GM12865 (cell line): ENCODE results near the gene PRPSAP2.
"Not testable (repeated sequence)": the region's sequence is repeated elsewhere in the genome, so short reads cannot be mapped to it uniquely, and the experiment has no call there.

ENCODE experiments used
- DNase-seq: peaks from one replicate; pipeline ENCODE4 v3.0.0; 2010; ENCODE audit warnings: low read depth
- H3K4me3 ChIP-seq: 2 replicates; pipeline ENCODE4 v1.5.1; 2011; ENCODE audit warnings: mild to moderate bottlenecking, low read depth, low read length, control low read depth
- TF ChIP-seq, protein P1 (sequence below): IDR thresholded peaks from 2 replicates; pipeline ENCODE4 v1.5.1; 2011; ENCODE audit warnings: low read length, control low read depth, low read depth, inconsistent platforms; ENCODE audit not compliant: insufficient read depth; ENCODE audit errors: missing control alignments

PRPSAP2 gene

GRCh38 chr17:18862011-18862410, 4.1 kb downstream of the PRPSAP2 start:
- no peak for DNase-seq
- TF ChIP-seq, protein P1, sequence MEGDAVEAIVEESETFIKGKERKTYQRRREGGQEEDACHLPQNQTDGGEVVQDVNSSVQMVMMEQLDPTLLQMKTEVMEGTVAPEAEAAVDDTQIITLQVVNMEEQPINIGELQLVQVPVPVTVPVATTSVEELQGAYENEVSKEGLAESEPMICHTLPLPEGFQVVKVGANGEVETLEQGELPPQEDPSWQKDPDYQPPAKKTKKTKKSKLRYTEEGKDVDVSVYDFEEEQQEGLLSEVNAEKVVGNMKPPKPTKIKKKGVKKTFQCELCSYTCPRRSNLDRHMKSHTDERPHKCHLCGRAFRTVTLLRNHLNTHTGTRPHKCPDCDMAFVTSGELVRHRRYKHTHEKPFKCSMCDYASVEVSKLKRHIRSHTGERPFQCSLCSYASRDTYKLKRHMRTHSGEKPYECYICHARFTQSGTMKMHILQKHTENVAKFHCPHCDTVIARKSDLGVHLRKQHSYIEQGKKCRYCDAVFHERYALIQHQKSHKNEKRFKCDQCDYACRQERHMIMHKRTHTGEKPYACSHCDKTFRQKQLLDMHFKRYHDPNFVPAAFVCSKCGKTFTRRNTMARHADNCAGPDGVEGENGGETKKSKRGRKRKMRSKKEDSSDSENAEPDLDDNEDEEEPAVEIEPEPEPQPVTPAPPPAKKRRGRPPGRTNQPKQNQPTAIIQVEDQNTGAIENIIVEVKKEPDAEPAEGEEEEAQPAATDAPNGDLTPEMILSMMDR, result no peak
- H3K4me3 ChIP-seq, result no peak overlapping the region

DNA sequence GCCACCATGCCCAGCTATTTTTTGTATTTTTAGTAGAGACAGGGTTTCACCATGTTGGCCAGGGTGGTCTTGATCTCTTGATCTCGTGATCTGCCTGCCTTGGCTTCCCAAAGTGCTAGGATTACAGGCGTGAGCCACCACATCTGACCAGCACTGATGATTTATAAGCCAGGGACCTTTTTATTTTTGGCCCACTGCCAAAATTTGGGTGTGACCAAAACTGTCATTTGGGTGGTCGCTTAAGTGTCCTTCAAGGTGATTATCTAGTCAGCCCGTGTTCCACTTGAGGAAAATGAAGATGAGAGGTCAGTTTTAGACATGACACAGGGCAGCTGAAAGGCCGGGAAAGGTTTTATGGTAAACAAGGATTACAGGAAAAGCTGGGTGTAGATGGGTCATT, 7.1 kb downstream of the PRPSAP2 start:
- H3K4me3 ChIP-seq, DNase-seq: not testable (repeated sequence)

GRCh38 chr17:18866866-18867813, 9.2 kb downstream of the PRPSAP2 start:
- no peak for DNase-seq
- TF ChIP-seq, protein P1, result no peak

GRCh38 chr17:18877104-18877645, 19.2 kb downstream of the PRPSAP2 start:
- TF ChIP-seq, protein P1, result no peak
- no peak for DNase-seq

More at GRCh38 chr17:18866866-18867813, 9.2 kb downstream of the PRPSAP2 start:
- H3K4me3 ChIP-seq, result no peak overlapping the region

GRCh38 chr17:18888766-18889290, 30.9 kb downstream of the PRPSAP2 start:
- TF ChIP-seq, protein P1, result no peak
- no peak overlapping the region for H3K4me3 ChIP-seq
- no peak for DNase-seq

More at GRCh38 chr17:18877104-18877645, 19.2 kb downstream of the PRPSAP2 start:
- H3K4me3 ChIP-seq, result no peak overlapping the region

GRCh38 chr17:18889658-18890057, 31.7 kb downstream of the PRPSAP2 start:
- no peak for DNase-seq
- H3K4me3 ChIP-seq, result no peak overlapping the region
- TF ChIP-seq, protein P1, result no peak

- DNase-seq, result no peak
- H3K4me3 ChIP-seq, result no peak overlapping the region
- TF ChIP-seq, protein P1, result no peak
Measured at GRCh38 chr17:18891541-18891940, 33.6 kb downstream of the PRPSAP2 start.
